B cell (primary cell): ENCODE measurements around the gene SAFB. TPM values are rescaled to one million over a fixed set of nuclear protein-coding genes. Genes with fewer than 3 reads are reported as not detected.

Experiments used
- ATAC-seq: fragments of 200-7000 bp; cut with Tn5 transposase; one replicate; pipeline ENCODE4 v1.10.0; 2021; ENCODE audit warnings: low read depth, mild to moderate bottlenecking, moderate number of reproducible peaks, moderate library complexity
- CTCF ChIA-PET: fragments of 350-600 bp; sonication (Branson Sonifier 250); formaldehyde crosslinking; loops from one replicate; lab custom pipeline; 2021; ENCODE audit warnings: antibody characterized with exemption, inconsistent platforms; lab: Charles Lee
- POLR2A ChIA-PET: fragments of 350-600 bp; sonication (Branson Sonifier 250); formaldehyde crosslinking; loops from one replicate; lab custom pipeline; 2021; ENCODE audit warnings: antibody characterized with exemption; lab: Charles Lee
- DNase-seq: peaks from one replicate; pipeline ENCODE4 v3.0.0; 2013
- H2AFZ ChIP-seq: 2 replicates; pipeline ENCODE4 v1.6.1; 2012; ENCODE audit warnings: mild to moderate bottlenecking, low read depth, low read length; ENCODE audit not compliant: insufficient read depth, poor library complexity, severe bottlenecking
- H3K27ac ChIP-seq, 2 donors: 1 replicate in 1 of 2; 2 replicates in 1 of 2; pipeline ENCODE4 v1.5.1; 2012 to 2013; ENCODE audit warnings: low read length in 2 of 2, mild to moderate bottlenecking in 2 of 2, moderate library complexity in 1 of 2
- H3K27me3 ChIP-seq, 4 experiments: fragments of 200-600 bp in 1 of 4; sonication (generic) in 1 of 4; replicated peaks in 1 of 4; 1 replicate in 2 of 4; 2 replicates in 2 of 4; pipeline versions ENCODE4 v1.6.1 to v1.7.0; 2013 to 2016; ENCODE audit warnings: low read length in 3 of 4, mild to moderate bottlenecking in 2 of 4, mixed read lengths in 1 of 4, moderate library complexity in 1 of 4; ENCODE audit not compliant: insufficient read depth in 4 of 4, control insufficient read depth in 3 of 4; ENCODE audit errors: control extremely low read depth in 1 of 4
- H3K36me3 ChIP-seq, 2 experiments: replicated peaks in 1 of 2; 1 replicate in 1 of 2; 2 replicates in 1 of 2; pipeline versions ENCODE4 v1.6.1 to v1.7.1; 2013; ENCODE audit warnings: low read length in 1 of 2; ENCODE audit not compliant: insufficient read depth in 2 of 2, control insufficient read depth in 1 of 2; ENCODE audit errors: control extremely low read depth in 1 of 2, extremely low read depth in 1 of 2
- H3K4me1 ChIP-seq, 2 donors: fragments of 200-600 bp in 1 of 2; sonication (generic) in 1 of 2; 1 replicate in 1 of 2; 2 replicates in 1 of 2; pipeline versions ENCODE4 v1.5.1 to v1.6.1; 2013 to 2017; ENCODE audit warnings: low read length in 2 of 2; ENCODE audit not compliant: control insufficient read depth in 2 of 2, insufficient read depth in 2 of 2
- H3K4me2 ChIP-seq: replicated peaks from 2 replicates; pipeline ENCODE3; 2012; ENCODE audit warnings: mild to moderate bottlenecking, low read depth, low read length; ENCODE audit not compliant: poor library complexity, severe bottlenecking
- H3K4me3 ChIP-seq, 5 experiments: fragments of 200-600 bp in 1 of 5; sonication (generic) in 1 of 5; 1 replicate in 3 of 5; 2 replicates in 2 of 5; pipeline versions ENCODE4 v1.5.1 to v1.7.0; 2011 to 2016; ENCODE audit warnings: low read length in 4 of 5, mild to moderate bottlenecking in 4 of 5, low read depth in 2 of 5, control low read depth in 1 of 5, moderate library complexity in 1 of 5; ENCODE audit not compliant: insufficient read depth in 1 of 5; ENCODE audit errors: control extremely low read depth in 1 of 5, extremely low read depth in 1 of 5
- H3K79me2 ChIP-seq: fragments of 200-600 bp; sonication (generic); one replicate; pipeline ENCODE4 v1.6.0; 2016; ENCODE audit warnings: low read length; ENCODE audit not compliant: control insufficient read depth, insufficient read depth
- H3K9ac ChIP-seq: fragments of 200-600 bp; sonication (generic); 2 replicates; pipeline ENCODE4 v1.6.1; 2017; ENCODE audit warnings: mild to moderate bottlenecking, low read length, moderate library complexity
- H3K9me3 ChIP-seq, 3 donors: one replicate each; pipeline versions ENCODE4 v1.6.1 to v1.7.1; 2013; ENCODE audit warnings: low read length in 2 of 3; ENCODE audit not compliant: control insufficient read depth in 2 of 3, insufficient read depth in 1 of 3; ENCODE audit errors: control extremely low read depth in 1 of 3
- H4K20me1 ChIP-seq: 2 replicates; pipeline ENCODE4 v1.6.0; 2012; ENCODE audit warnings: mild to moderate bottlenecking, low read length; ENCODE audit not compliant: insufficient read depth, control insufficient read depth, poor library complexity, severe bottlenecking
- H3K27ac Mint-ChIP-seq: one replicate; pipeline ENCODE4 v1.8.0; 2021; ENCODE audit warnings: mixed read lengths
- H3K27me3 Mint-ChIP-seq: one replicate; pipeline ENCODE4 v1.8.0; 2021; ENCODE audit warnings: mixed read lengths
- H3K4me1 Mint-ChIP-seq: one replicate; pipeline ENCODE4 v1.8.0; 2021; ENCODE audit warnings: mixed read lengths
- H3K4me3 Mint-ChIP-seq: one replicate; pipeline ENCODE4 v1.8.0; 2021; ENCODE audit warnings: mixed read lengths
- H3K9me3 Mint-ChIP-seq: one replicate; pipeline ENCODE4 v1.8.0; 2022; ENCODE audit warnings: mixed read lengths; ENCODE audit not compliant: insufficient read depth
- EZH2 ChIP-seq: IDR thresholded peaks from 2 replicates; pipeline ENCODE4 v1.6.1; 2012; ENCODE audit warnings: borderline replicate concordance, low read depth, mild to moderate bottlenecking, moderate library complexity, low read length; ENCODE audit not compliant: insufficient read depth, poor library complexity, severe bottlenecking
- WGBS: methylation state at CpG from one replicate; pipeline ENCODE4 v1.1.5; 2013; ENCODE audit warnings: missing lambda C conversion rate; ENCODE audit not compliant: insufficient coverage; 5-methylcytosine and 5-hydroxymethylcytosine counted together
- intact Hi-C: fragments of 100-400 bp; cut with micrococcal nuclease; formaldehyde crosslinking; loops from one replicate; pipeline ENCODE4 v1.10.0; 2022
- polyA plus RNA-seq: library from polyadenylated mRNA; depleted of rRNA; stranded (reverse); fragments of >200 nt; gene quantifications from 2 replicates; pipeline ENCODE4 v1.2.3, GENCODE V29; 2012
- total RNA-seq, 2 donors: library from RNA; stranded (reverse); fragments of 120-200 nt in 1 of 2; gene quantifications; 1 replicate in 1 of 2; 2 replicates in 1 of 2; pipeline versions ENCODE4 v1.2.3 to v1.2.4, GENCODE V29; 2013 to 2022
- TF ChIP-seq, protein P1 (sequence below): fragments of 200-600 bp; IDR thresholded peaks from one replicate; pipeline ENCODE4 v1.8.0; 2022; ENCODE audit warnings: antibody characterized with exemption, mild to moderate bottlenecking

The SAFB gene
- total and polyA plus RNA-seq, 2 donors (not counting 1 experiment from before 2014, with no cell fraction given): 91.0 to 221 TPM

DNA sequence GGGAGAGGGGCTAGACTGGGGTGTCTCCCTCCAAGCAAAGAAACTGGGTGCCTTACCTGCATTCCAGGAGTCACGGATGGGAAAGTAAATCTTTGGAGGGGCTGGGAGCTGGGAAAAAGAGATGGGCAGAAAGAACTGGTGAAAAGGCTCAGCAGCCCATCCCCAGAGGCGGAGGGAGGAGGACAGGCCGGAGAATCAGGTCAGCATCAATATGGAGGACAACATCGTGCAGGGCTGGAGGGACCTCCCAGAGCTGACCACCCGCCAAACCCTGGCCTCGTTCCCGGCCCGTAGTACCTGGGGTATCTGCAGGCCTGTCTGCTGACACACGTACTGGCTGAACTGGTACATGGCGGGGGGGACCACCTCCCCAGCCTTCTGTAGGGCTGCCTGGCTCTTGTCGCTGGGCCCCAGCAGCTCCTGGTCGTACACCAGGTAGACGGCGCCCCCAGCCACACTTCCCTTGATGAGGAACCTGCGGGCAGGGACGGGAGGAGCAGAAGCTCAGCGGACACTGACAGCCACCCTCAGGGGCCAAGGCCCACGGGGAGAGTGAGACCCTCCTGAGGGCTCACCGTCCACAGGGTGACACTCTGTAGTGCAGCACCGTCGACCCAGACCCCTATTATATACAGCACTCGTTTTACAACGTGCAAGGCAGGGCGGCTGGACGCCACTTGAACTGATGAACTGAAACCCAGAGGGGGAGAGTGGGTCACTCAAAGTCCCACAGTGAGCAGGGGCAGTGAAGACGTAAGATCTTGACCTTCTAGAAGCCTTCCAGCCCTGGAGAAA is 56.6 kb downstream of the SAFB start:
- Mint-ChIP-seq H3K27me3 (no peaks in the 10 kb centered on the region), H3K27ac (peak overlapping the region; percentile 99), H3K4me3 (peak overlapping the region; percentile 93), H3K9me3 (no peaks in the 10 kb centered on the region), H3K4me1 (peaks cover 25% of the 10 kb centered on the region)
- H4K20me1 ChIP-seq: no peaks in the 10 kb centered on the region
- intact Hi-C loops: loop anchor here (1.0 to 10.0 kb wide), 4 partner anchors 11 to 1915 kb away; partner anchors contain the start of genes APBA3, DUS3L, MRPL54 and RPL36
- WGBS: 47% methylated on average over 20 of the region's 26 CpGs
- ChIA-PET CTCF (no interaction called here), POLR2A (interaction anchor here (0.6 to 0.7 kb wide), 3 partner anchors 29 to 1246 kb away, joined by 3 to 10 read pairs (median 3); partner anchors contain the start of gene DUS3L)
- peaks cover 0 to 3% (median 0%) of the 10 kb centered on the region in 3 donors for H3K9me3 ChIP-seq
- H3K27ac ChIP-seq: peak overlapping the region; percentile 96 to 98
- H3K4me3 ChIP-seq: peak overlapping the region; percentile 65 to 100 (median 81)
- H3K27me3 ChIP-seq: no peaks in the 10 kb centered on the region
- H3K4me1 ChIP-seq: peaks cover 14 to 17% of the 10 kb centered on the region in 2 donors
- H3K79me2 ChIP-seq: peaks cover 12% of the 10 kb centered on the region
- TF ChIP-seq EZH2: no peak
- TF ChIP-seq, protein P1, sequence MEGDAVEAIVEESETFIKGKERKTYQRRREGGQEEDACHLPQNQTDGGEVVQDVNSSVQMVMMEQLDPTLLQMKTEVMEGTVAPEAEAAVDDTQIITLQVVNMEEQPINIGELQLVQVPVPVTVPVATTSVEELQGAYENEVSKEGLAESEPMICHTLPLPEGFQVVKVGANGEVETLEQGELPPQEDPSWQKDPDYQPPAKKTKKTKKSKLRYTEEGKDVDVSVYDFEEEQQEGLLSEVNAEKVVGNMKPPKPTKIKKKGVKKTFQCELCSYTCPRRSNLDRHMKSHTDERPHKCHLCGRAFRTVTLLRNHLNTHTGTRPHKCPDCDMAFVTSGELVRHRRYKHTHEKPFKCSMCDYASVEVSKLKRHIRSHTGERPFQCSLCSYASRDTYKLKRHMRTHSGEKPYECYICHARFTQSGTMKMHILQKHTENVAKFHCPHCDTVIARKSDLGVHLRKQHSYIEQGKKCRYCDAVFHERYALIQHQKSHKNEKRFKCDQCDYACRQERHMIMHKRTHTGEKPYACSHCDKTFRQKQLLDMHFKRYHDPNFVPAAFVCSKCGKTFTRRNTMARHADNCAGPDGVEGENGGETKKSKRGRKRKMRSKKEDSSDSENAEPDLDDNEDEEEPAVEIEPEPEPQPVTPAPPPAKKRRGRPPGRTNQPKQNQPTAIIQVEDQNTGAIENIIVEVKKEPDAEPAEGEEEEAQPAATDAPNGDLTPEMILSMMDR: no peak
- peak overlapping the region; percentile 92 for H3K9ac ChIP-seq
- ATAC-seq: no peak
- DNase-seq: peak; percentile 48
- peak overlapping the region; percentile 91 for H3K4me2 ChIP-seq
- H2AFZ ChIP-seq: peak overlapping the region; percentile 92
- no peaks in the 10 kb centered on the region for H3K36me3 ChIP-seq

GRCh38 chr19:5680084-5680436 is 57.2 kb downstream of the SAFB start:
- WGBS: 2% methylated on average over 21 of the region's 23 CpGs
- no peaks in the 10 kb centered on the region for H3K27me3 Mint-ChIP-seq
- H3K9me3 Mint-ChIP-seq: no peaks in the 10 kb centered on the region
- H3K27ac ChIP-seq: peak overlapping the region; percentile 96 to 98
- no peaks in the 10 kb centered on the region for H3K36me3 ChIP-seq
- POLR2A ChIA-PET: interaction anchor here (0.6 to 0.7 kb wide), 2 partner anchors 28 to 111 kb away, joined by 3 to 10 read pairs; partner anchors contain the start of gene DUS3L
- H2AFZ ChIP-seq: peak overlapping the region; percentile 92
- no peak for TF ChIP-seq EZH2
- TF ChIP-seq, protein P1: no peak
- H3K27ac Mint-ChIP-seq: peak overlapping the region; percentile 99
- H3K9me3 ChIP-seq: peaks cover 0 to 3% (median 0%) of the 10 kb centered on the region in 3 donors
- CTCF ChIA-PET: no interaction called here
- H3K27me3 ChIP-seq: no peaks in the 10 kb centered on the region
- H4K20me1 ChIP-seq: no peaks in the 10 kb centered on the region
- intact Hi-C loops: loop anchor here (1.0 to 10.0 kb wide), 4 partner anchors 10 to 1915 kb away; partner anchors contain the start of genes APBA3, DUS3L, MRPL54 and RPL36
- H3K79me2 ChIP-seq: peaks cover 12% of the 10 kb centered on the region
- peaks cover 25% of the 10 kb centered on the region for H3K4me1 Mint-ChIP-seq
- no peak for ATAC-seq
- peak overlapping the region; percentile 93 for H3K4me3 Mint-ChIP-seq
- H3K4me1 ChIP-seq: peaks cover 14 to 17% of the 10 kb centered on the region in 2 donors
- peak overlapping the region; percentile 65 to 100 (median 81) for H3K4me3 ChIP-seq
- H3K9ac ChIP-seq: peak overlapping the region; percentile 92
- no peak for DNase-seq
- peak overlapping the region; percentile 91 for H3K4me2 ChIP-seq
